ENCODE results near the gene ZNF431.

DNA sequence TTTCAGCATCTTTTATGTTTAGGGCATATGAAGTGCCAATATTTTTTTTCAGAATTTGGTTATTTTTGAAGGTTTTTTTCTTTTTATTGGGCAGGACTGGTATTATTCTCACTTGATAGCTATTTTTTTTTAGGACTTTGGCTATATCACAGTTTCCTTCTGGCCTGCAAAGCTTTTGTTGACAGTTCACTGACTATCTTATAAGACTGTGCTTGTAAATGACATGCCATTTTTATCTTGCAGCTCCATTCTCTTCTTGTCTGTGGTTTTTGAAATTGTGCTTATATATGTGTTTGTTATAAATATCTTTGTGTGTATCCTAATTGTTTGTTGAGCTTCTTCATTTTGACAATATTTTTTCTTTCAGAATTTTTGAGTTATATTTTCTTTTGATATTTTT is 26.4 kb upstream of the ZNF431 start:
- no peak for TF ChIP-seq SPI1 (IDR thresholded peaks at IDR 0.05; ENCODE audit: borderline replicate concordance, low read depth)
- TF ChIP-seq, protein P1, sequence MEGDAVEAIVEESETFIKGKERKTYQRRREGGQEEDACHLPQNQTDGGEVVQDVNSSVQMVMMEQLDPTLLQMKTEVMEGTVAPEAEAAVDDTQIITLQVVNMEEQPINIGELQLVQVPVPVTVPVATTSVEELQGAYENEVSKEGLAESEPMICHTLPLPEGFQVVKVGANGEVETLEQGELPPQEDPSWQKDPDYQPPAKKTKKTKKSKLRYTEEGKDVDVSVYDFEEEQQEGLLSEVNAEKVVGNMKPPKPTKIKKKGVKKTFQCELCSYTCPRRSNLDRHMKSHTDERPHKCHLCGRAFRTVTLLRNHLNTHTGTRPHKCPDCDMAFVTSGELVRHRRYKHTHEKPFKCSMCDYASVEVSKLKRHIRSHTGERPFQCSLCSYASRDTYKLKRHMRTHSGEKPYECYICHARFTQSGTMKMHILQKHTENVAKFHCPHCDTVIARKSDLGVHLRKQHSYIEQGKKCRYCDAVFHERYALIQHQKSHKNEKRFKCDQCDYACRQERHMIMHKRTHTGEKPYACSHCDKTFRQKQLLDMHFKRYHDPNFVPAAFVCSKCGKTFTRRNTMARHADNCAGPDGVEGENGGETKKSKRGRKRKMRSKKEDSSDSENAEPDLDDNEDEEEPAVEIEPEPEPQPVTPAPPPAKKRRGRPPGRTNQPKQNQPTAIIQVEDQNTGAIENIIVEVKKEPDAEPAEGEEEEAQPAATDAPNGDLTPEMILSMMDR (IDR thresholded peaks at IDR 0.05; ENCODE audit: insufficient read depth, low read length) = no peak
- TF ChIP-seq POLR2AphosphoS5 (IDR thresholded peaks at IDR 0.05; ENCODE audit: low read depth) = no peak
- no peak for TF ChIP-seq GABPA (IDR thresholded peaks at IDR 0.05; ENCODE audit: low read depth)
